Measurements from ENCODE around the gene IFT74. TPM values are rescaled to one million over a fixed set of nuclear protein-coding genes. Genes with fewer than 3 reads are reported as not detected.
A peak's percentile ranks its signal among the peaks of the same experiment; 100 is the strongest.

Gene IFT74
- total RNA-seq, 1 experiment from 2014 or later, result 28.7 TPM

DNA sequence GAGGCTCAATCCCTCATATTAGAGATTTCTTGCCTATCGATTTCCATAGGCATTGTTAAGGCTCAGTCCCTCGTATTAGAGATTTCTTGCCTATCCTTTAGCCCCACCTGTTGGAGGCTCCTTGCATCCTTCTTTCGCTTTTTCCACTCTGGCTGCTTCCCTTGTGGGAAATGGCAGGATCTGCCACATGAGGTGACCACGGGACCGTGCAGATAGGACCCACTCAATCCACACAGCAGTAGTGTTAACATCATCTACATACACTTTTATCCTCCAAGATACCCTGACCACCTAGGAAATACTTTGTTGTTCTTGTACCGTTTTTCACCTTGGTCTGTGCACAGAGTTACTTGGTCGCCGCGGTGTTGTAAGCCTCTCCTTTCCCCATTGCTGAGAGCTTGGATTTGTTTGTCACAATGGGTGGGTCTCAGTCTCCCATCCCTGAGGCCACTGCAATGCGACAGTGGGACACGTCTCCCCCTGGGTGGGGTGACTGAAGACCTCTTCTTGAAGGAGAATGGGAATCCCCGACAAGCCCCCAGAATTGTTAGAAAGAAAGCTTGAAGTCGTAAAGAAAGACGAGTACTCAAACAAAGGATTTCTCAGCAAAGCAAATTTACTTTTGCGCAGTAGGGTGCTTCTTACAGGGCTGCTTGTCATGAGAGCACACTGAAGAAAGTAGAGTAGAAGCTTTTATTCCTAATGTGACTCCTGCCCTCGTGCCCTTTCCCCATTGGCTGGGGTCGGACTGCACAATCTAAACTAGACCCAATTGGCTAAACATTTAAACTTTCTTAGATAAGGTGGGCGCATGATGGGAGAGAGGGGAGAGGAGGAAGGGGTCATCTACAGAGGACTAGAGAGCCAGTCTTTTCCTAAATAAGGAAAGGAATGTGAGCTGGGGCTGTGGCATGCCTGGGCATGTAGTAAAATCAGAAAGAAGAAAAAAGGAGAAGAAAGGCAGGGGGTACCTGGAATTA is 19.8 kb downstream of the IFT74 start:
- Mint-ChIP-seq H3K36me3 (ENCODE audit: insufficient read depth, unreplicated experiment) (peaks cover 38% of the 10 kb centered on the region), H3K9me3 (ENCODE audit: unreplicated experiment) (no peaks in the 10 kb centered on the region), H3K27ac (ENCODE audit: low read depth, unreplicated experiment) (peak overlapping the region; percentile 94), H3K4me3 (ENCODE audit: unreplicated experiment) (no peak overlapping the region), H3K27me3 (ENCODE audit: insufficient read depth, unreplicated experiment) (no peaks in the 10 kb centered on the region), H3K4me1 (ENCODE audit: insufficient read depth, unreplicated experiment) (peaks cover 13% of the 10 kb centered on the region)
- POLR2A ChIA-PET, result interaction anchor here (1.3 to 1.6 kb wide), 2 partner anchors 20 to 29 kb away, joined by 5 to 6 read pairs; partner anchors contain the start of genes IFT74 and PLAA
- CTCF ChIA-PET, result interaction anchor here (0.6 to 1.6 kb wide), 7 partner anchors 14 to 642 kb away, joined by 3 to 9 read pairs (median 4); partner anchors contain the start of genes IFT74 and PLAA
- BruUV-seq (replicated peaks), result no TSS peak
- peak; percentile 70 for DNase-seq (ENCODE audit: unreplicated experiment)
- TF ChIP-seq, protein P1, sequence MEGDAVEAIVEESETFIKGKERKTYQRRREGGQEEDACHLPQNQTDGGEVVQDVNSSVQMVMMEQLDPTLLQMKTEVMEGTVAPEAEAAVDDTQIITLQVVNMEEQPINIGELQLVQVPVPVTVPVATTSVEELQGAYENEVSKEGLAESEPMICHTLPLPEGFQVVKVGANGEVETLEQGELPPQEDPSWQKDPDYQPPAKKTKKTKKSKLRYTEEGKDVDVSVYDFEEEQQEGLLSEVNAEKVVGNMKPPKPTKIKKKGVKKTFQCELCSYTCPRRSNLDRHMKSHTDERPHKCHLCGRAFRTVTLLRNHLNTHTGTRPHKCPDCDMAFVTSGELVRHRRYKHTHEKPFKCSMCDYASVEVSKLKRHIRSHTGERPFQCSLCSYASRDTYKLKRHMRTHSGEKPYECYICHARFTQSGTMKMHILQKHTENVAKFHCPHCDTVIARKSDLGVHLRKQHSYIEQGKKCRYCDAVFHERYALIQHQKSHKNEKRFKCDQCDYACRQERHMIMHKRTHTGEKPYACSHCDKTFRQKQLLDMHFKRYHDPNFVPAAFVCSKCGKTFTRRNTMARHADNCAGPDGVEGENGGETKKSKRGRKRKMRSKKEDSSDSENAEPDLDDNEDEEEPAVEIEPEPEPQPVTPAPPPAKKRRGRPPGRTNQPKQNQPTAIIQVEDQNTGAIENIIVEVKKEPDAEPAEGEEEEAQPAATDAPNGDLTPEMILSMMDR (IDR thresholded peaks at IDR 0.05; ENCODE audit: unreplicated experiment), result peak; percentile 32
- intact Hi-C loops (cut with micrococcal nuclease), result loop anchor here (2.0 to 5.0 kb wide), 2 partner anchors 83 to 234 kb away; partner anchors contain the start of gene CAAP1

DNA sequence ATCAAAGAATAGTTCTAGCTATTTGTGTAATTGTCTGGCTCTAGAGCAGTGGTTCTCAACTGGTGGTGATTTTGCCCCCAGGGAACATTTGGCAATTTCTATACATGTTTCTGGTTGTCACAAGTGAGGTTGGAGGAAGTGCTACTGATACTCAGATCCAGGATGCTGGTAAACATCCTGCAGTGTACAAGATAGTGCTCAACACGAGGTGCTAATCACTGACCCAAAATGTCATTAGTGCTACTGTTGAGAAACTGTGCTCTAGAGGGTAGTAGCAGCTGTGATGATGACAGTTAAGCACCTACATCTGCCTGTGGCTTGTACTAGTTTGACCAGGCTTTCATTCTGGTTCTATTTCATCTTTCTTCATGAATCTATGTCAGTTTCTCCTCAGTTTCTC is 27.1 kb downstream of the IFT74 start:
- no TSS peak for BruUV-seq (replicated peaks)
- Mint-ChIP-seq H3K27me3 (ENCODE audit: insufficient read depth, unreplicated experiment) (no peaks in the 10 kb centered on the region), H3K36me3 (ENCODE audit: insufficient read depth, unreplicated experiment) (peaks cover 77% of the 10 kb centered on the region), H3K9me3 (ENCODE audit: unreplicated experiment) (no peaks in the 10 kb centered on the region), H3K27ac (ENCODE audit: low read depth, unreplicated experiment) (no peak overlapping the region), H3K4me1 (ENCODE audit: insufficient read depth, unreplicated experiment) (no peaks in the 10 kb centered on the region), H3K4me3 (ENCODE audit: unreplicated experiment) (no peak overlapping the region)
- ChIA-PET CTCF (no interaction called here), POLR2A (interaction anchor here (1.6 kb wide), 1 partner anchor 16 kb away, joined by 4 read pairs; no protein-coding TSS in a partner anchor)
- intact Hi-C loops (cut with micrococcal nuclease), result no loop called here
- TF ChIP-seq, protein P1 (IDR thresholded peaks at IDR 0.05; ENCODE audit: unreplicated experiment), result no peak
- no peak for DNase-seq (ENCODE audit: unreplicated experiment)

DNA sequence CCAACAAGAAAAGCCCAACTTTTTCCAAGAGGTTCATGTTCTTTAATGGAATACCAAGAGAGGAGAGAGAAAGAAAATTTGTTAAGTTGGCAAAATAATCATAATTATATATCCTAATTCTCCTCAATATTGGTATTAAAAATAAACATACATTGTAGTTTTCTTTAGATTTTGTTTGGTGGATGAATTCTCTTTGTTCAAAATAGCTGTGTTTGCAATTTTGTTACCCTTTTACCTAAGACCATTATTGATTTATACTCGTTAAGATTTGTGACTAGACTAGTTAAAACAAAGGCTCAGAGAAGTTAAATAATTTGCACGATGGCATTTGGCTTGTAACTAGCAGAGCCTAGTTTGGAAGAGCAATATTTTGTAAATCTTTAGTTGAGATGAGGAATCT is 39.6 kb downstream of the IFT74 start:
- no peak for DNase-seq (ENCODE audit: unreplicated experiment)
- TF ChIP-seq, protein P1 (IDR thresholded peaks at IDR 0.05; ENCODE audit: unreplicated experiment), result no peak
- no peak overlapping the region for H3K27ac Mint-ChIP-seq (ENCODE audit: low read depth, unreplicated experiment)
- no peaks in the 10 kb centered on the region for H3K27me3 Mint-ChIP-seq (ENCODE audit: insufficient read depth, unreplicated experiment)
- intact Hi-C loops (cut with micrococcal nuclease), result no loop called here
- H3K9me3 Mint-ChIP-seq (ENCODE audit: unreplicated experiment), result no peaks in the 10 kb centered on the region
- peaks cover 36% of the 10 kb centered on the region for H3K36me3 Mint-ChIP-seq (ENCODE audit: insufficient read depth, unreplicated experiment)
- CTCF ChIA-PET, result interaction anchor here (1.1 kb wide), 1 partner anchor 21 kb away, joined by 3 read pairs; no protein-coding TSS in a partner anchor
- BruUV-seq (replicated peaks), result no TSS peak
- POLR2A ChIA-PET, result interaction anchor here (2.0 kb wide), 1 partner anchor 16 kb away, joined by 5 read pairs; no protein-coding TSS in a partner anchor
- H3K4me1 Mint-ChIP-seq (ENCODE audit: insufficient read depth, unreplicated experiment), result no peaks in the 10 kb centered on the region
- H3K4me3 Mint-ChIP-seq (ENCODE audit: unreplicated experiment), result no peak overlapping the region

DNA sequence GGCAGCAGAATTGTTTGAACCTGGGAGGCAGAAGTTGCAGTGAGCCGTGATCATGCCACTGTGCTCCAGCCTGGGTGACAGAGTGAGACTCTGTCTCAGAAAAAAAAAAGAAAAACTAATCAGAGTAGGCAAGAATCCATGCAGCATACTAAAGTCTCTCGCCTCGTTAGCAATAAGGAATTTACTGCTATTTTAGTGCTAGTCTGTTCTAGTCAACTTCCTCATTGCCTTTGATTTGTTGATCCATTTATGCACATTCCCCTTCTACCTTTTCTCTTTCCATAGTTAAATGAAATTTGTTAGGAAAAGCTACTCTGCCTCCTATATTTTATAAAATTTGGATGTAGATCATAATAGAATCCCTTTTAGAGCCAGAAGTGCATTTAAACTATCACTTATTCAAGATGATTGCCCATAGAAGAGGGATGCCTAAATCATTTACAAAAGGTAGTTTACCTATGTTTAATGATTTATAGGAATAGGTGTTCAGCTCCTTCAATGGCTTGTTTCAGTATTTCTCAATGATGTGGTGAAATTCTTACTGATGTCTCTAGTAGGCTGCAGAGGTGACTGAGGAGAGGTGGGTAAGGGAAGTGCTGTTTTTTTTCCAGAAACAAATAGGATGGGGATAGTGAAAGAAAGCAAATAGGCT is 47.3 kb downstream of the IFT74 start:
- no TSS peak for BruUV-seq (replicated peaks)
- Mint-ChIP-seq H3K4me3 (ENCODE audit: unreplicated experiment) (no peak overlapping the region), H3K36me3 (ENCODE audit: insufficient read depth, unreplicated experiment) (peaks cover 5% of the 10 kb centered on the region), H3K27me3 (ENCODE audit: insufficient read depth, unreplicated experiment) (no peaks in the 10 kb centered on the region), H3K27ac (ENCODE audit: low read depth, unreplicated experiment) (no peak overlapping the region), H3K4me1 (ENCODE audit: insufficient read depth, unreplicated experiment) (no peaks in the 10 kb centered on the region), H3K9me3 (ENCODE audit: unreplicated experiment) (no peaks in the 10 kb centered on the region)
- POLR2A ChIA-PET, result no interaction called here
- TF ChIP-seq, protein P1 (IDR thresholded peaks at IDR 0.05; ENCODE audit: unreplicated experiment), result no peak
- no peak for DNase-seq (ENCODE audit: unreplicated experiment)
- intact Hi-C loops (cut with micrococcal nuclease), result no loop called here
- CTCF ChIA-PET, result no interaction called here

Measured in MCF 10A (cell line).